ENCODE results near the gene PAQR9.
"Not testable (repeated sequence)": the region's sequence is repeated elsewhere in the genome, so short reads cannot be mapped to it uniquely, and the experiment has no call there.

PAQR9 gene

GRCh38 chr3:142963516-142964448 lies at the start of gene PAQR9:
Gene PAQR9, minus strand, starts transcription at chr3:142963674. Its CDS starts 338 bp downstream, at chr3:142963336.
- DNase-seq = no peak

GRCh38 chr3:143011705-143012104 lies 48.2 kb upstream of the PAQR9 start:
- DNase-seq = no peak

DNA sequence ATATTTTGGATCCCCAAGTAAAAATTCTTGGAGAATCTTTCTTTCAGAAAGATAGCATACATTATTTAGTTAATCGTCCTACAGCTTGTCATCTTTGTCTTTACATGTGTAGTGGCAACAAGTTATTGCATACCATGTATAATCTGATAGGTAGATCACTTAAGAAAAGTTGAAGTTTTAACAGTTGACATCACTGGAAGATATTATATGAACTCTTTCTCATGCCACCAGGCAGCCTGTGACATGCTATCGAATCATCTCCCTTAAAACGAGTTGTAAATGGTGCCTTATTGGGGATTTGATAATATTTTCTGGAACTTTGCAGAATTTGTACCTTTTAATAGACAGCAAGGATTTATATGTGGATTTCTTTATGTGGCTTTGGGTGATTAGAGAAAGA lies 46.5 kb upstream of the PAQR9 start:
- DNase-seq = no peak

DNA sequence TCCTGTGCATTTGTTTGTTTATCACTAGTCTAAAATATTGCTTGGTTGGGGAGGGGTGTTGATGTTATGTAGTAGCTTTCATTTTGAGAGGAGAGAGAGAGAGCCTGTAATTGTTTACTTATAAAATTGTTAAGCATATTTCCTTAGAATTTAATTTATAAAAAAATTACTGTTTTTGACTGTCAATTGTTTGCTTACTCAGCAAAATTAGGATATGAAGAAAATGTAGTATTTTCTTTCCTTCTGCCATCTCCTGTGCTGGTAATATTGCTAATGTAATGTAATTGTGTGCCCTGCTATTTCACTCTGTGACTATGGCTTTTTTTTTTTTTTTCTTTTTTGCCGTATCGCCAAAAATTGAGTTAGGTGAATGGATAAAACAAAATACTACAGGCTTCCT lies 41.3 kb upstream of the PAQR9 start:
- DNase-seq = no peak

- no peak for DNase-seq
These were observed 39.3 kb upstream of the PAQR9 start for GRCh38 chr3:143002727-143003126.

DNA sequence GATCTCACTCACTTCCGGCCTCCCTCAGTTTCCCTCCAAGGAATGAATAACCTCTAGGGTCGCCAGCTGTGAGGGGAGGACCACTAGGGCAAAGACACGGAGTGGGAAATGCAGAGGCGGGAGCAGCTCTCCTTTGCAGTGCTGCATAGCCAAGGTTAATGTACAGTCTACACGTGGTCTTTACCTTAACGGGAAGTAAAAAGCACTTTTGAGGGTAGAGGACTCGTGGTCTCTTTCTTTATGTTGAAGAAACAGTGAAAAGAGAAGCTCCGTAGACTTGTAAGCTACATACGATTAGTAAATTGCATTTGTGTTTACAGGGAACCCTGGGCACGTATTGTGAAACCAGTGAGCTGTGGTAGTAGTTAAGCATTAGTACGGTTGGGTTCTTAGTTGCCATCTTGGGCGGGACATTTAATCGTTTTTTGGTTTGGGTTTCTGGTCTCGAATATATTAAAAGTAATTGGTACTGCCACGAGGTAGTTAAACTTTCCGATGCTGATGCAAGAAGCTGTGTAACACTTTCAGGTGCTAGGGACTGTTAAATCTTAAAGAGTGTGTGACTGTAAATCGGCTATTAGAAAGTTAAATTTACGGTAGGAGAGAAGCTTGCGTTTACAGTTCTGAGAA lies 38.7 kb upstream of the PAQR9 start:
- no peak for DNase-seq

- peak; percentile 89 for DNase-seq
These were observed 38.1 kb upstream of the PAQR9 start, which contains the start of gene U2SURP for GRCh38 chr3:143001369-143002082. Gene U2SURP, plus strand, starts transcription at chr3:143001570. Its CDS starts 59 bp downstream, at chr3:143001629.

GRCh38 chr3:143001034-143001368 lies 37.5 kb upstream of the PAQR9 start:
- no peak for DNase-seq

GRCh38 chr3:143000528-143000927 lies 37.1 kb upstream of the PAQR9 start:
- DNase-seq = no peak

DNA sequence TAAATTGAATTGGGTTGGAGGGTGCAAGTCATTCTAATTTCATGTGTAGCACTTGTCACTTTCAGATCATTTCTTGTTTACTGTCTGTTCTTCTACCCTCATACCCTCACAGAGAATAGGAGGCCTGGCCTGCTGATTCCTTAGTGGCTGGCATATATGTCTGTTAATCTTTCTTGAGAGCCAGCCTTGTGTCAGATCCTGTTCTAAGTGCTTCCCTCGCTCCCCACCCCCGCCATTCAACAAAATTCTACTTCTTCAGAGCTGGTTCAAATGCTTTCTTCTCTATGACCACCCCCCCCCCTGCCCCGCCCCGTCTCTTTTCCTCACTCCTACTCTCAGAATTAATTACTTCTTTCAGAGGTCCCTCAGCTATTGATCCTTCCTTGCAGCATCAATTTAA lies 36.4 kb upstream of the PAQR9 start:
- no peak for DNase-seq

DNA sequence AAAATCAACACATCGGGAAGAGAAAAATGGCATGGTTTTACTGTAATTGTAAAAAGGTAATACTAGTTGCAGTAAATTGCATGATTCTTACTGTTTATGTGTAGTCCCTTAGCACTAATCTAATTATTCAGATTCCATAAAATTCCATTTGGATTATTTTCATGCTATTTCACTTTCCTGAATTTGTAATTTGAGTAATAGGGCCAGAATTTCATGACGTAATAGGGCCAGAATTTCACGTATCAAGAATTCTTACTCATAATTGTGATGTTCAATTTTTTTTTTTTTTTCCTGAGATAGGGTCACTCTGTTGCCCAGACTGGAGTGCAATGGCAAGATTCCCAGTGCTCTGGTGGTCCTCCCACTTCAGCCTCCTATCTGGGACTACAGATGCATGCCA lies 35.0 kb upstream of the PAQR9 start:
- no peak for DNase-seq

GRCh38 chr3:142997330-142997729 lies 33.9 kb upstream of the PAQR9 start:
- no peak for DNase-seq

GRCh38 chr3:142993958-142994442 lies 30.5 kb upstream of the PAQR9 start:
- peak; percentile 38 for DNase-seq

- DNase-seq = no peak
These were observed 28.8 kb upstream of the PAQR9 start for GRCh38 chr3:142992323-142992722.

- no peak for DNase-seq
These were observed 27.2 kb upstream of the PAQR9 start for GRCh38 chr3:142990721-142991120.

- not testable (repeated sequence) for DNase-seq
These were observed 25.4 kb upstream of the PAQR9 start for GRCh38 chr3:142988826-142989225.

- DNase-seq = not testable (repeated sequence)
These were observed 24.7 kb upstream of the PAQR9 start for GRCh38 chr3:142988221-142988620.

- DNase-seq = no peak
These were observed 24.2 kb upstream of the PAQR9 start for GRCh38 chr3:142987707-142988106.

DNA sequence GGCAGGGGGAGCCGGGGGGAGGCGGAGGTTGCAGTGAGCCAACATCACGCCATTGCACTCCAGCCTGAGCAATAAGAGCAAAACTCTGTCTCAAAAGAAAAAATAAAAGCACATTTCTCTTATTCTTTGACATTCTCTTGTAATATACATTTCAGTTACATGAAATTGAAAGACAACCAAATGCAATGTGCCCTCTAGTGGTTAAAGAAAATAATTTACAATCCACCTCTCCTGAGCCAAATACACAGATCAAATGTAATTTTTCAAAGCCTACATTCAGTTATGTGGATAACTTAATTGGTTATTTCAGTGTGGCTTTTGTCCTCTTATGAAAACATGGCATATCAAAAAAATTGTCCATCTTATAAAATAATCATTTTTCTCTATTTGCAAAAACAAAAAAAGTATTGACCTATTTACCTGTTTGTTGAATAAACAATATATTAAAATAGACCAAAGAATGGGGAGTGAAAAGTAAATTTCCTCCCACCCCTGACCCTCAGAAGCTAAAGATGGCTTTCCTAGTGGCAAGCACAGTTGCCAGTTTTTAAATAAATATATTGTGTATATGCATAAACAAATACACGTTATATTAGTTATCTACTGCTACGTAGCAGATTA lies 23.7 kb upstream of the PAQR9 start:
- DNase-seq = no peak

- DNase-seq = no peak
These were observed 20.8 kb upstream of the PAQR9 start for GRCh38 chr3:142984255-142984654.

DNA sequence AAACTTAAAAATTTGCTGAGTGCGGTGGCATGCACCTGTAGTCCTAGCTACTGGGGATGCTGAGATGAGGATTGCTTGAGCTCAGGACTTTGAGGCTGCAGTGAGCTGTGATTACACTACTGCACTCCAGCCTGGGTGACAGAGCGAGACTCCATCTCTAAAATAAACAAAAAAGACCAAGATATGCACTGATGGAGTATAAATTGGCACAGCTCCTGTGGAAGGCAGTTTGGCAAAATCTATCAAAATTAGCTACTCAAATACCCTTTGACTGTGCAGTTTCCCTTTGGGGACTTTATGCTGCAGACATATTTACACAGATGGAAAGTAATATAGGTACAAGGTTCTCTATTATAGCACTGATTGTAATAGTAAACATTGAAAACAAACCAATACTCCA lies 19.8 kb upstream of the PAQR9 start:
- DNase-seq = no peak

GRCh38 chr3:142982038-142982773 lies 18.7 kb upstream of the PAQR9 start:
- DNase-seq = no peak

All from NK-92 treated with Interleukin-12 subunit alpha and Interleukin-12 subunit beta, amount 100 ng/mL, for 24 hours (cell line).